ENCODE results near the gene TANC1. TPM values are rescaled to one million over a fixed set of nuclear protein-coding genes. Genes with fewer than 3 reads are reported as not detected.

The TANC1 gene
- total RNA-seq, 6 experiments from 2014 or later = 4.0 to 12.7 (median 11.3) TPM

- peaks cover 0 to 4% (median 0%) of the 10 kb centered on the region in 4 donors for H3K36me3 ChIP-seq
- no peaks in the 10 kb centered on the region for H3K27me3 ChIP-seq
- H3K9me3 ChIP-seq = no peaks in the 10 kb centered on the region
- ATAC-seq (no peak), DNase-seq (no peak)
- no peak overlapping the region for H3K4me3 ChIP-seq
- WGBS (ENCODE audit: insufficient coverage, low coverage, low lambda C conversion rate, missing lambda C conversion rate) = 79% methylated on average over 1 of the region's 2 CpGs
- no peak overlapping the region for H3K27ac ChIP-seq
- intact Hi-C loops (cut with DNase I) = no loop called here
- TF ChIP-seq CTCF (IDR thresholded peaks at IDR 0.05) (no peak), POLR2A (IDR thresholded peaks at IDR 0.05) (no peak)
- peaks cover 0 to 30% (median 16%) of the 10 kb centered on the region in 4 donors for H3K4me1 ChIP-seq
Observed at GRCh38 chr2:159153951-159154350, 185.5 kb downstream of the TANC1 start.

- WGBS (ENCODE audit: insufficient coverage, low coverage, low lambda C conversion rate, missing lambda C conversion rate) = 86% methylated on average over 1 of the region's 1 CpG
- ATAC-seq = no peak
- intact Hi-C loops (cut with DNase I) = no loop called here
- TF ChIP-seq POLR2A (IDR thresholded peaks at IDR 0.05) (no peak), CTCF (IDR thresholded peaks at IDR 0.05) (no peak)
- Histone ChIP-seq H3K27me3 (no peaks in the 10 kb centered on the region), H3K4me3 (no peak overlapping the region), H3K4me1 (peaks cover 0 to 30% (median 16%) of the 10 kb centered on the region in 4 donors), H3K36me3 (peaks cover 0 to 4% (median 0%) of the 10 kb centered on the region in 4 donors), H3K9me3 (no peaks in the 10 kb centered on the region), H3K27ac (no peak overlapping the region)
- no peak for DNase-seq
Observed at GRCh38 chr2:159154366-159154765, 185.9 kb downstream of the TANC1 start.

- WGBS (ENCODE audit: insufficient coverage, low coverage, low lambda C conversion rate, missing lambda C conversion rate) = 71% methylated on average over 5 of the region's 6 CpGs
- Histone ChIP-seq H3K27me3 (no peaks in the 10 kb centered on the region), H3K27ac (peak overlapping the region in 1 of 3 donors; percentile 12), H3K4me1 (peaks cover 0 to 30% (median 16%) of the 10 kb centered on the region in 4 donors), H3K4me3 (peak overlapping the region in 1 of 3 donors; percentile 7), H3K9me3 (no peaks in the 10 kb centered on the region), H3K36me3 (no peaks in the 10 kb centered on the region)
- TF ChIP-seq POLR2A (IDR thresholded peaks at IDR 0.05) = no peak
- TF ChIP-seq CTCF (IDR thresholded peaks at IDR 0.05) = no peak
- ATAC-seq = peak in 2 of 4 donors; percentile 26 to 37
- DNase-seq = no peak
- intact Hi-C loops (cut with DNase I) = no loop called here
Observed at GRCh38 chr2:159155320-159155719, 186.9 kb downstream of the TANC1 start.

- WGBS (ENCODE audit: insufficient coverage, low coverage, low lambda C conversion rate, missing lambda C conversion rate) = 53% methylated on average over 1 of the region's 1 CpG
- ATAC-seq = peak; percentile 54 to 71 (median 59)
- no peak for DNase-seq
- intact Hi-C loops (cut with DNase I) = no loop called here
- Histone ChIP-seq H3K36me3 (no peaks in the 10 kb centered on the region), H3K4me3 (peak overlapping the region in 1 of 3 donors; percentile 7), H3K27ac (peak overlapping the region in 1 of 3 donors; percentile 12), H3K9me3 (no peaks in the 10 kb centered on the region), H3K27me3 (no peaks in the 10 kb centered on the region), H3K4me1 (peaks cover 0 to 27% (median 14%) of the 10 kb centered on the region in 4 donors)
- TF ChIP-seq POLR2A (IDR thresholded peaks at IDR 0.05) = no peak
- no peak for TF ChIP-seq CTCF (IDR thresholded peaks at IDR 0.05)
Observed at GRCh38 chr2:159155791-159156190, 187.4 kb downstream of the TANC1 start.

- H3K4me3 ChIP-seq = no peak overlapping the region
- H3K4me1 ChIP-seq = peaks cover 0 to 18% (median 9%) of the 10 kb centered on the region in 4 donors
- intact Hi-C loops (cut with DNase I) = no loop called here
- no peaks in the 10 kb centered on the region for H3K36me3 ChIP-seq
- WGBS (ENCODE audit: insufficient coverage, low coverage, low lambda C conversion rate, missing lambda C conversion rate) = 17% methylated on average over 2 of the region's 8 CpGs
- H3K27ac ChIP-seq = no peak overlapping the region
- no peak for TF ChIP-seq CTCF (IDR thresholded peaks at IDR 0.05)
- TF ChIP-seq POLR2A (IDR thresholded peaks at IDR 0.05) = no peak
- DNase-seq (no peak), ATAC-seq (peak; percentile 22 to 50 (median 34))
- no peaks in the 10 kb centered on the region for H3K27me3 ChIP-seq
- no peaks in the 10 kb centered on the region for H3K9me3 ChIP-seq
Observed at GRCh38 chr2:159156834-159157233, 188.4 kb downstream of the TANC1 start.

Data from right lobe of liver (tissue), 6 donors.